Bronchial epithelial cell (primary cell): ENCODE data around the gene UBTD1. TPM values are rescaled to one million over a fixed set of nuclear protein-coding genes. Genes with fewer than 3 reads are reported as not detected.

Experiments
- DNase-seq: peaks from one replicate; pipeline ENCODE4 v3.0.0-alpha.2; 2010; ENCODE audit warnings: low read depth
- FAIRE-seq: peaks from 2 replicates; lab custom pipeline; 2011; peaks lifted over from hg19 to GRCh38; lab: Jason Lieb, UNC
- H3K27me3 ChIP-seq: 2 replicates; pipeline ENCODE4 v1.5.1; 2011; ENCODE audit warnings: low read length; ENCODE audit not compliant: control insufficient read depth, insufficient read depth
- H3K36me3 ChIP-seq: 2 replicates; pipeline ENCODE4 v1.5.1; 2011; ENCODE audit warnings: low read length; ENCODE audit not compliant: control insufficient read depth, insufficient read depth
- H3K4me3 ChIP-seq: 2 replicates; pipeline ENCODE4 v1.5.1; 2011; ENCODE audit warnings: mild to moderate bottlenecking, low read depth, low read length, control low read depth
- total RNA-seq: library from RNA; depleted of rRNA; stranded (reverse); fragments of >200 nt; gene quantifications from 2 replicates; pipeline ENCODE4 v1.2.1, GENCODE V29; 2014
- TF ChIP-seq, protein P1 (sequence below): IDR thresholded peaks from 2 replicates; pipeline ENCODE4 v1.5.1; 2011; ENCODE audit warnings: mild to moderate bottlenecking, moderate library complexity, low read length, control low read depth, inconsistent platforms; ENCODE audit not compliant: insufficient read depth, severe bottlenecking

UBTD1 gene
- total RNA-seq, 1 donor from 2014 or later: 11.1 TPM

DNA sequence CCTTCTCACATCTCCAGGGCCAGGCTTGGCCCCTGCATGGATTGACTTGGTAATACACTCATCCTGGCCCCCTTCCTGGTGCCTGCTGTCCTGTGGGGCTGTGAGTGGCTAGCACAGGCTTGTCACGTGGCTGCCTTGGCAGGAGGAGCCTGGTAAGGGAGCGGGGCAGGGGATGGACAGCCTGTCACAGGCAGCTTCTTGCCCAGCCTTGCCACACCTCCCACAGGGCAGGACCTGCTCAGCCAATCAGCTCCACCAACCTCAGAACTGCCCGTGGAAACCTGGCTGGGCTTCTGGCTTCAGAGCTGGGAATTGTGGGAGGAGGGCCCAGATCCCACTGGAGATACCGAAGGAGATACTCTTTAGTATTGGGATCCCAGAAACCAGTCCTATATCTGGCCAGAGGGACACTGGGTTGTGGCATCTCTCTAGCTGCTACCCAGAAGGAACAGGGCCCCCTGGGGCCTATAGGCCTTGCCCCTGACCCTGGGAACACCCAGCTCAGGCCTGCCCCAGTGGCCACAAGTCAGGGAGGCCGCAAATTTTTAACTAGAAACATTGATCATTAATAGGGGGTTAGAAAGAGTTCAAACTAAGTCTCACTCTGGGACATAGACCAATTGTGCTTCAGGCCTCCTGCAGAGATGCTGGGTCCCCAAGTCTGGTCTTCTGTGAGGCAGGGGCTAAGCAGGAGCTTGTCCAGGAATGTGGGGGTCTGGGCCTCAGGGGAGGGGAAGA lies 85.5 kb downstream of the UBTD1 start, which contains the start of gene HOGA1:
HOGA1 (plus strand) TSS at position 330 of the 738 bp plus-strand sequence; CDS start at position 645, 315 bp downstream.
- no peaks in the 10 kb centered on the region for H3K36me3 ChIP-seq
- no peak within 1 kb of the TSS for H3K4me3 ChIP-seq
- H3K27me3 ChIP-seq: no peaks in the 10 kb centered on the region
- TF ChIP-seq, protein P1, sequence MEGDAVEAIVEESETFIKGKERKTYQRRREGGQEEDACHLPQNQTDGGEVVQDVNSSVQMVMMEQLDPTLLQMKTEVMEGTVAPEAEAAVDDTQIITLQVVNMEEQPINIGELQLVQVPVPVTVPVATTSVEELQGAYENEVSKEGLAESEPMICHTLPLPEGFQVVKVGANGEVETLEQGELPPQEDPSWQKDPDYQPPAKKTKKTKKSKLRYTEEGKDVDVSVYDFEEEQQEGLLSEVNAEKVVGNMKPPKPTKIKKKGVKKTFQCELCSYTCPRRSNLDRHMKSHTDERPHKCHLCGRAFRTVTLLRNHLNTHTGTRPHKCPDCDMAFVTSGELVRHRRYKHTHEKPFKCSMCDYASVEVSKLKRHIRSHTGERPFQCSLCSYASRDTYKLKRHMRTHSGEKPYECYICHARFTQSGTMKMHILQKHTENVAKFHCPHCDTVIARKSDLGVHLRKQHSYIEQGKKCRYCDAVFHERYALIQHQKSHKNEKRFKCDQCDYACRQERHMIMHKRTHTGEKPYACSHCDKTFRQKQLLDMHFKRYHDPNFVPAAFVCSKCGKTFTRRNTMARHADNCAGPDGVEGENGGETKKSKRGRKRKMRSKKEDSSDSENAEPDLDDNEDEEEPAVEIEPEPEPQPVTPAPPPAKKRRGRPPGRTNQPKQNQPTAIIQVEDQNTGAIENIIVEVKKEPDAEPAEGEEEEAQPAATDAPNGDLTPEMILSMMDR: no peak
- peak; percentile 83 for DNase-seq
- peak; percentile 43 for FAIRE-seq

GRCh38 chr10:97584798-97585438 lies 86.2 kb downstream of the UBTD1 start:
- FAIRE-seq (peak; percentile 55), DNase-seq (no peak)
- no peak overlapping the region for H3K4me3 ChIP-seq
- H3K27me3 ChIP-seq: no peaks in the 10 kb centered on the region
- TF ChIP-seq, protein P1: no peak
- H3K36me3 ChIP-seq: no peaks in the 10 kb centered on the region

- no peak for DNase-seq
- Histone ChIP-seq H3K27me3 (no peaks in the 10 kb centered on the region), H3K4me3 (no peak overlapping the region), H3K36me3 (no peaks in the 10 kb centered on the region)
- FAIRE-seq: no peak
- TF ChIP-seq, protein P1: no peak
Measured at GRCh38 chr10:97585439-97585811, 86.7 kb downstream of the UBTD1 start.

GRCh38 chr10:97587183-97587582 lies 88.5 kb downstream of the UBTD1 start:
- no peak overlapping the region for H3K4me3 ChIP-seq
- DNase-seq (no peak), FAIRE-seq (no peak)
- TF ChIP-seq, protein P1: no peak
- no peaks in the 10 kb centered on the region for H3K27me3 ChIP-seq
- H3K36me3 ChIP-seq: no peaks in the 10 kb centered on the region

GRCh38 chr10:97589479-97589878 lies 90.8 kb downstream of the UBTD1 start, which contains the start of gene C10orf62:
C10orf62 (plus strand) TSS chr10:97589721; CDS start chr10:97589898, 177 bp downstream.
- DNase-seq (no peak), FAIRE-seq (no peak)
- TF ChIP-seq, protein P1: no peak
- H3K27me3 ChIP-seq: no peaks in the 10 kb centered on the region
- H3K4me3 ChIP-seq: no peak within 1 kb of the TSS
- H3K36me3 ChIP-seq: no peaks in the 10 kb centered on the region
